Left ventricle myocardium inferior (tissue), 1 donor: ENCODE data around the gene LMF2. TPM values are rescaled to one million over a fixed set of nuclear protein-coding genes. Genes with fewer than 3 reads are reported as not detected.
A peak's percentile ranks its signal among the peaks of the same experiment; 100 is the strongest.

ENCODE experiments used
- DNase-seq: peaks from one replicate; pipeline ENCODE4 v3.0.0-alpha.2; 2020
- H3K27ac ChIP-seq: fragments of 200-600 bp; replicated peaks from 2 replicates; pipeline ENCODE4 v1.8.0; 2021
- H3K27me3 ChIP-seq: fragments of 200-600 bp; 2 replicates; pipeline ENCODE4 v1.8.0; 2021; ENCODE audit warnings: low read depth
- H3K36me3 ChIP-seq: fragments of 200-600 bp; 2 replicates; pipeline ENCODE4 v1.8.0; 2021
- H3K4me1 ChIP-seq: fragments of 200-600 bp; 2 replicates; pipeline ENCODE4 v1.8.0; 2021
- H3K4me3 ChIP-seq: fragments of 200-600 bp; 2 replicates; pipeline ENCODE4 v1.8.0; 2021; ENCODE audit warnings: mild to moderate bottlenecking, moderate library complexity
- H3K9me3 ChIP-seq: fragments of 200-600 bp; replicated peaks from 2 replicates; pipeline ENCODE4 v1.8.0; 2021
- CTCF ChIP-seq: fragments of 200-600 bp; IDR thresholded peaks from 2 replicates; pipeline ENCODE4 v1.8.0; 2021; ENCODE audit warnings: antibody characterized with exemption, mild to moderate bottlenecking, borderline replicate concordance
- intact Hi-C: fragments of 100-400 bp; cut with micrococcal nuclease; formaldehyde crosslinking; loops from one replicate; pipeline ENCODE4 v1.11.0; 2022
- total RNA-seq: library from RNA; stranded (reverse); fragmentation: NEBNext Ultra II Directional; extraction: Animal tissue kit (Norgen Biotek cat#: 25700); gene quantifications from one replicate; pipeline ENCODE4 v1.2.1, GENCODE V29; 2021
- donor health status: DM: no; HTN: yes; CAD: no; lungs with severe emphysema.

LMF2 gene
- total RNA-seq, 1 donor from 2014 or later = 23.4 TPM

- DNase-seq = peak; percentile 65
- no peak for TF ChIP-seq CTCF
- H3K4me1 ChIP-seq = peaks cover 85% of the 10 kb centered on the region
- peak overlapping the region; percentile 79 for H3K4me3 ChIP-seq
- peaks cover 20% of the 10 kb centered on the region for H3K36me3 ChIP-seq
- H3K9me3 ChIP-seq = no peaks in the 10 kb centered on the region
- intact Hi-C loops = no loop called here
- H3K27me3 ChIP-seq = peaks cover 31% of the 10 kb centered on the region
- H3K27ac ChIP-seq = peak overlapping the region; percentile 97
Observed at GRCh38 chr22:50526834-50527801, 19.6 kb upstream of the LMF2 start.

DNA sequence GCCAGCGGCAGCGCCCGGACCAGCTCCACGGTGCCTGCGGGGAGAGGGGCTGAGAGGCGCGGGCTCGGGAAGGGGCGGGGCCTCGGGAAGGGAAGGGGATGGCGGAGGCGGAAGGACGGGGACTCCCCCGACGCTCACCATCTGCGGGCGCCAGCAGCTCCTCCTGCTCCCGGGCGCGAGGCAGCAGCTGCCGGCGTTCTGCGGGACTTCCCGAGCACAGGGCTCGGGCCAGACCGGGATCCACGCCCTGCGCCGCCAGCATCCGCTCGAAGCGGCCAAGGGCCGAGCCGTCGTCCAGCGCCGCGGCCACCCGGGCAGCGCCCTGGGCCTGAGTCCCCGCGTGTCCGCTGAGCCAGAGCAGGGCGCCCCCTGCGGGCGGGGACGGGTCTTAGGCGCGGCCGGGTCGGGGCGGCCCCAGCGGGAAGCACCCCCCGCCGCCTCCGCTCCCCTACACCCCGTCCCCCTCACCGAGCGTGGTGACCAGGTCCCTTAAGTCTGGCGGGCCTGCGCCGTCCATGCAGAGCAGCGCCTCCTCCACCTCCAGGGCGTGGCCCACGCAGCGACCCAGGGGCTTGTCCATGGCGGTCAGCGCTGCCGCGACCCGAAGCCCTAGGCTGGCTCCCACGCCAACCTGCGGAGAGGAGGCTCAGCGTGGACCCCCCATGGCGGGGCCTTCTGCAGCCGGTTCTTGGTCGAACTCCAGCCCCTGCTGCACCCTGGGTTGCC, 18.8 kb upstream of the LMF2 start:
- Histone ChIP-seq H3K36me3 (peaks cover 29% of the 10 kb centered on the region), H3K27me3 (peaks cover 23% of the 10 kb centered on the region), H3K4me3 (peak overlapping the region; percentile 79), H3K4me1 (peaks cover 77% of the 10 kb centered on the region), H3K9me3 (no peaks in the 10 kb centered on the region), H3K27ac (peak overlapping the region; percentile 97)
- intact Hi-C loops = no loop called here
- DNase-seq = peak; percentile 85
- peak; percentile 76 for TF ChIP-seq CTCF

- peak overlapping the region; percentile 97 for H3K27ac ChIP-seq
- intact Hi-C loops = no loop called here
- no peak for DNase-seq
- peak overlapping the region; percentile 79 for H3K4me3 ChIP-seq
- peaks cover 18% of the 10 kb centered on the region for H3K27me3 ChIP-seq
- H3K4me1 ChIP-seq = peaks cover 72% of the 10 kb centered on the region
- no peak for TF ChIP-seq CTCF
- H3K9me3 ChIP-seq = no peaks in the 10 kb centered on the region
- H3K36me3 ChIP-seq = peaks cover 33% of the 10 kb centered on the region
Observed at GRCh38 chr22:50525858-50526107, 18.3 kb upstream of the LMF2 start.

- Histone ChIP-seq H3K36me3 (peaks cover 37% of the 10 kb centered on the region), H3K27ac (peak within 1 kb of the TSS; percentile 97), H3K9me3 (no peaks in the 10 kb centered on the region), H3K4me3 (peak within 1 kb of the TSS; percentile 79), H3K4me1 (peaks cover 67% of the 10 kb centered on the region), H3K27me3 (peaks cover 13% of the 10 kb centered on the region)
- DNase-seq = peak; percentile 97
- intact Hi-C loops = no loop called here
- peak; percentile 43 for TF ChIP-seq CTCF
Observed at GRCh38 chr22:50525104-50525857, 17.8 kb upstream of the LMF2 start, which contains the start of gene SCO2. SCO2 (minus strand) TSS chr22:50525598; CDS start chr22:50524411, 1,187 bp downstream.

DNA sequence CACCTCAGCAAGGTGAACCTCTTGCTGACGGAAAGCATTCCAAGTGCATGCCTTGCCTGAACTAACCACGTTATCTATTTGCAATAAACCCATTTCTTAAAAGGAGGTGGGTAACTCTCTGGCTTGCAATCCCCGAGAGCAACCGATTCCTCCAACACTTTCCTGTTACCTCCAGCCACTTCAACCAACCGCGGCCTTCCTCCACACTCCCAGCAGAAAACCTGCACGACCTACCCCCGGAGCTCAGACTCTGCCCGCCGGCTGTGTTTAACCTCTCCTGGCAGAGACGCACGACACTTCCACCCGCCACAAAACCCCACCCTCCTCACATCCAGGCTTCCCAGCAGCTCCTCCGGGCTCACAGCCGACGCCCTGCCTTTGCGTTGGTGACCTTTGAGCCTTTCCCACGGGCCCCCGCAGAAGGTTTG, 17.2 kb upstream of the LMF2 start:
- DNase-seq = no peak
- Histone ChIP-seq H3K4me1 (peaks cover 61% of the 10 kb centered on the region), H3K27me3 (peaks cover 7% of the 10 kb centered on the region), H3K36me3 (peaks cover 43% of the 10 kb centered on the region), H3K9me3 (no peaks in the 10 kb centered on the region), H3K4me3 (peak overlapping the region; percentile 79), H3K27ac (peak overlapping the region; percentile 97)
- intact Hi-C loops = no loop called here
- no peak for TF ChIP-seq CTCF
